ENCODE measurements around the gene PFDN6.
A peak's percentile ranks its signal among the peaks of the same experiment; 100 is the strongest.
"Not testable (repeated sequence)": the region's sequence is repeated elsewhere in the genome, so short reads cannot be mapped to it uniquely, and the experiment has no call there.

Gene PFDN6

GRCh38 chr6:33288921-33289783 is at the start of gene PFDN6, which contains the start of gene WDR46:
Gene PFDN6 (plus strand): TSS chr6:33289601. CDS start chr6:33289857, 256 bp downstream.
Gene WDR46 (minus strand): TSS chr6:33289239. CDS start chr6:33289170, 69 bp downstream.
- DNase-seq (ENCODE audit: low read depth in 2 of 2) = peak in 1 of 2 donors; percentile 60

DNA sequence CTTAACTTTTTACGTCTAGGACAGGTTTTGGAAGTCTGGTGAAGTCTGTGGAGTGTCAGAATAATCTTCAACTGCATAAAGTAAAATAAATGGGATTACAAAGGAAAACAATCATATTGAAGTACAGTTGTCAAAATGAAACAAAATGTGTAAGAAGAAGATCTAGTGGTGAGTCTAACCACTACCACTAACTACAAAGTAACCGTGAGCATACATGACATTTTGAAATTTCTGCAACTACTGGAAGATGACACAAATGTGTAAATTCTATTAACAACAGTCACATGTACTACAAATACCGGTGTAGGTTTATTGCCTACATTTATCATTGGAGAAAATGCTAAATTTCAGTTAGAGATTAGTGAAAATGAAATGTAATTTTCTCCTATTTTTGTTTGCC is 47.4 kb upstream of the PFDN6 start:
- DNase-seq (ENCODE audit: low read depth in 2 of 2) = no peak

GRCh38 chr6:33243476-33243875 is 45.9 kb upstream of the PFDN6 start:
- DNase-seq (ENCODE audit: low read depth in 2 of 2) = no peak

DNA sequence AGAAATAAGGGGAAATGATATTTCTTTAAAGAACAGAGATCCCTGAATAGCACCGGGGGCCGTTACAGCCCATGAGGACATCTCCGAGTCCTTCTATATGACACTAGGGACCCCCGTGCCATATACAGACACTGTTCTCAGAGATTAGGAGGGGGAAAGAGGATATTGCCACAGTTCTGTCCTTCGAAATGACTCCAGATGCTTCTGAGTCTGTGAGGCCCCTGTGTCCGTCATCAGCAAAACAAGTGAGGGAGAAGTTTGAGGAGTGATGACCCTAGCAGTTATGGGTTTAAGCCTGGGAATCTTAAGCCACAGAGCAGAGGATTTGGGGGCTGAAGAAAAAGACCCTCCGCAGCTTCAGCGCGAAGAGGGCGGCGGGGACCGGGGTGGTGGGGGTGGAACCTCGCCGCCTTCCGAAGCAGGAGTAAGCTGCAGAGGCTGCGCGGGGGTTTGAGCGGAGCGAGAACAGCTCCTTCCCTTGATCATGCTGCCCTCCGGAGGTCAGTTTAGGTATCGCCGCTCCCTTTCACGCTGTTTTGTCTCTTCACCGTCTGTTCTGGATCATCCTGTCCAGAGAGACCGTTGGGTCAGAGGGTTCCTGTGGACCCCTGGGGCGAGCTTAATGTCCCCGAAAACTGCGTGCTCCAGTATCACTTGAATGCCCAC is 41.3 kb upstream of the PFDN6 start:
- DNase-seq (ENCODE audit: low read depth in 2 of 2) = peak; percentile 86 to 91

DNA sequence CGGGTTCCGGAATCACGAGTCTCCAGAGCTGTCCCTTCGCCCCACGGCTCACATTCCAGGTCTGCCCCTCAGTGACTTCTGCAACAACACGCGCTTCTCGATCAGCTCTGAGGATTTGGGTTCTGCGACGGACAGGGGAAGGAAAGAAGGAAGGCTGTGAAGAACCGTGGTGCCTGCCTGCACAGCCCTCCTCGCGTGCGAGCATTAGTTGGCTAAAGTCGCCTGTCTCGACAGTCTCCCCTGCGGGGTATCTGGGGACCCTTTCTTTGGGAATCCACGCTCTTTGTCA is 40.8 kb upstream of the PFDN6 start:
- DNase-seq (ENCODE audit: low read depth in 2 of 2) = peak in 1 of 2 donors; percentile 9

- DNase-seq (ENCODE audit: low read depth in 2 of 2) = peak; percentile 85 to 90
Observed at GRCh38 chr6:33248932-33249731, 40.3 kb upstream of the PFDN6 start.

DNA sequence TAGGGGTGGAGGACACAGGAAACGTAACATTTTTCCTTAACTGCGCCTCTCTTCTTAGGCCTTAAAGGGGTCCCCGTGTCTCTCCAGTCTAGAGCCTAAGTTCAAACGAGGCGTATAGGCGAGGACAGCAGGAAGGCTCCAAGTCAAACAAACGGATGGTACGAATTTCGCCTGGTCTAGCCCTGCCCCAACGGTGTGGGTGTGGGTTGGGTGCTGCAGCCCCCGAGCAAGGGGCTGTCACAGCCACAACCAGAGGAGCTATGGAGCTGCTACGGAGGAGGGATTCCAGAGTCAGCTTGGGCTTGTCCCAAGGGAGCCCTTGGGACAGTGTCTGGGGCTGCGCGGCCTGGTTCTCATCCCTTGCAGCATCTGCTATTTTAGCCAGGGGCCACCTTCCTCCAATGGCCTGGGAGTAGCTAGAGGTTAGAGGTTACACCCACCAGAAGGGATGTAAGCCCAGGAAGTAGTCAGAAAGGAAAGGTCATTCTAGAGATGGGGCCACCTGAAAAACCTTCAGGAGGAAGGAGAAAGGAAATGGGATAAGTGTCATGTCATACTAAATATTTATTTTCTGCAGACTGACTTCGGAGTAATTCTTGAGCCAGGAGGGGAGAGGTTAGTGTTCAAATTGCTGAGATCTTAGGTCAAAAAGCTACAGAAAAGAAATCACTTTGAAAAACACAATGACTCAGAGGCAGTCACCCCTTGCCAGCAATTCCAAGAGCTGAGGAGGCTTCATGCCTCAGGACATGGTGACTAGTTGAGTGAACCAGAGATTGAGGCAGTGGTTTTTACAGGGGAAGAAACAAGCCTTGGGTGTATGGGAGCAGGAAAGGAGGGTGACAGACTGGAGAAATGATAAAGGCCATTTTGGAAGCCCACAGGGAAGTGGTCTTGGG is 39.4 kb upstream of the PFDN6 start:
- DNase-seq (ENCODE audit: low read depth in 2 of 2) = no peak

- no peak for DNase-seq (ENCODE audit: low read depth in 2 of 2)
Observed at GRCh38 chr6:33250731-33251130, 38.7 kb upstream of the PFDN6 start.

DNA sequence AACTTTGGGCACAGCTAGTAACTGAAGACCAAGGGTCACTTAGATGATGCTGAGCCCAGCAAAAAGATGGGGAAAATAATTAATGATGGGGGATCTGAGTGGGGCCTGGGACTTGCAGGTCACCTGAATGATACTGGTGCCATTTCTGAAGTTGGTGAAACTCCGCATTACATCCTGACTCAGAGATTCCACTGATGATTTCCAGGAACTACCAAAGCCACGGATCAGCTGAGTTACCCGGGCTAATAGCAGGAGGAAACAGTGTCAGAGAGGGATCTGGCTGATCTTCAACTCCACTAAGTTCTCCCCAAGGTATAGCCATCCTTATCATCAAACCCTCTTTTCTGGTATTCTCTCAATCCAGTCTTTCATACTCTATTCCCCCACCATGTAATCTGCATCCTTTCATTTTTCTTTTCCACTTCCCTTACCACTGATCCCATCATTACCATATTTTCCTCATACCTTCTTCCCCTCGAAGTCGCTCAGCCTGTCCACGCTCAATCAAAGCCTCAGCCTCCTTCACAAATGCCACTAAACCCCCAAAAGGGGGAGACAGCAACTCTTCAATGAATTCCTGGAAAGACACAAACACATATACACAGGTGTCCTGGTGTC is 37.9 kb upstream of the PFDN6 start:
- DNase-seq (ENCODE audit: low read depth in 2 of 2) = no peak

GRCh38 chr6:33252759-33253158 is 36.6 kb upstream of the PFDN6 start:
- no peak for DNase-seq (ENCODE audit: low read depth in 2 of 2)

- no peak for DNase-seq (ENCODE audit: low read depth in 2 of 2)
Observed at GRCh38 chr6:33254591-33254990, 34.8 kb upstream of the PFDN6 start.

DNA sequence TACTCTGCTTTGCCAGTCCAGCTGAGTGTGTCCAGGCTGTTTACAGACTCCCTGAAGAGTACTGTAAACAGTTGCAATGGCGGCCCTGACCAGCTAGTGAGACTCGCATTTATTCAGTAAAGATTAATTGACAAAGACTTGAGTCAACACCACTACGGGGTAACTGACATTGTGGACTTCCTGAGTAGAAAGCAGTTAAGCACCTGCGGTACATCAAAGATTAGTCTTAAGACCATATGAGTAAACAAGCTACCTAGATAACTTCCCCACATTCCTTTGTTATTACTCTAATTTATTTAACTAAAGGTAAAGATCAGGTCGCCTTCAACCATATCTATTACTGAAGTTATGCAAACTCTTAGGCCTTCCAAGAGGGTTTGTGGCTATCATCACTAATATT is 30.4 kb upstream of the PFDN6 start:
- DNase-seq (ENCODE audit: low read depth in 2 of 2) = no peak

DNA sequence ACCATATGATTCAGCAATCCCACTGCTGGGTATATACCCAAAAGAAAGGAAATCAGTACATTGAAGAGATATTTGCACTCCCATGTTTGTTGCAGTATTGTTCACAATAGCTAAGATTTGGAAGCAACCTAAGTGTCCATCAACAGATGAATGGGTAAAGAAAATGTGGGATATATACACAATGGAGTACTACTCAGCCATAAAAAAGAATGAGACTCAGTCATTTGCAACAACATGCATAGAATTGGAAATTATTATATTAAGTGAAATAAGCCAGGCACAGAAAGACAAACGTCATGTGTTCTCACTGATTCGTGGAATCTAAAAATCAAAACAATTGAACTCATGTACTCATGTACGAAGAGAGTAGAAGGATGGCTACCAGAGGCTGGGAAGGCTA is 26.9 kb upstream of the PFDN6 start:
- DNase-seq (ENCODE audit: low read depth in 2 of 2) = not testable (repeated sequence)

- no peak for DNase-seq (ENCODE audit: low read depth in 2 of 2)
Observed at GRCh38 chr6:33264015-33264414, 25.4 kb upstream of the PFDN6 start.

GRCh38 chr6:33271117-33271467 is 18.3 kb upstream of the PFDN6 start:
- no peak for DNase-seq (ENCODE audit: low read depth in 2 of 2)

DNA sequence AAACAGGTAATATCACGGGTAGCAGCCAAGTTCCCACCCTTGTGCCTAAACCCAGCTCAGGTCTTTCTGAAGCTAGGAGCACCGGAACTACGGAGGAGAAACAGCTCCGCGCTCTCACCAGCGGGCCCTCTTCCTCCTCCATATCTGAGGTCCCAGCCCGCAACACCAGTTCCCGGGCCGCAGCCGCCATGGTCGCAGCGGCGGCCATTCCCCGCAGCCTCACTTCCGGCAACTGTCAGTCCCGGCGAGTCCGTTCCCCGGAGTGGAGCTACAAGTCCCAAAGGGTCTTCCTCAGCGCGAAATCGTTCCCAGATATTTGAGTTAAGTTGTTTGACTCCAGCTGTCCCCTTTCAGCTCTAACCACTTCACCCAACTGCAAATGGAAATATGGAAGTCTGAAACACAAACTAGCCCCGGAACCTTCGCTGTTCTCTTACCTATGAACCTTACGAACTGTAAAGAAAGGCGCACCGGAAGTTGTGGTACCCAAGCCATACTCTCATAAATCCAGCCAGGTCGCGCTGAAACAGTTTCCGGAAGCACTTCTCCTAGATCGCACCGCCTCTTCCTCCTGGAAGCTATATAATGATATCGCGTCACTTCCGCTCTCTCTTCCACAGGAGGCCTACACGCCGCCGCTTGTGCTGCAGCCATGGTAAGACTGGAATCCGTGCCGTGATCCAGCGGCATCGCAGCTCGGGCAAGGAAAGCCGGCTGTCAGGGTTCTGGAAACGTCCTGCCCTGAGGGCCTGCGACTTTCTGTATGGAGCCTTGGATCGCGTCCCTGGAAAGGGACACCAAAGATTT is 17.7 kb upstream of the PFDN6 start, which contains the start of the genes RPS18 and VPS52:
Gene RPS18 (plus strand): TSS at position 608 of the 807 bp plus-strand sequence. CDS start 45 bp downstream, at position 653.
Gene VPS52 (minus strand): TSS at position 409 of the 807 bp plus-strand sequence. CDS start 201 bp downstream, at position 208.
- DNase-seq (ENCODE audit: low read depth in 2 of 2) = peak; percentile 74 to 82

- DNase-seq (ENCODE audit: low read depth in 2 of 2) = no peak
Observed at GRCh38 chr6:33272275-33273128, 16.9 kb upstream of the PFDN6 start.

DNA sequence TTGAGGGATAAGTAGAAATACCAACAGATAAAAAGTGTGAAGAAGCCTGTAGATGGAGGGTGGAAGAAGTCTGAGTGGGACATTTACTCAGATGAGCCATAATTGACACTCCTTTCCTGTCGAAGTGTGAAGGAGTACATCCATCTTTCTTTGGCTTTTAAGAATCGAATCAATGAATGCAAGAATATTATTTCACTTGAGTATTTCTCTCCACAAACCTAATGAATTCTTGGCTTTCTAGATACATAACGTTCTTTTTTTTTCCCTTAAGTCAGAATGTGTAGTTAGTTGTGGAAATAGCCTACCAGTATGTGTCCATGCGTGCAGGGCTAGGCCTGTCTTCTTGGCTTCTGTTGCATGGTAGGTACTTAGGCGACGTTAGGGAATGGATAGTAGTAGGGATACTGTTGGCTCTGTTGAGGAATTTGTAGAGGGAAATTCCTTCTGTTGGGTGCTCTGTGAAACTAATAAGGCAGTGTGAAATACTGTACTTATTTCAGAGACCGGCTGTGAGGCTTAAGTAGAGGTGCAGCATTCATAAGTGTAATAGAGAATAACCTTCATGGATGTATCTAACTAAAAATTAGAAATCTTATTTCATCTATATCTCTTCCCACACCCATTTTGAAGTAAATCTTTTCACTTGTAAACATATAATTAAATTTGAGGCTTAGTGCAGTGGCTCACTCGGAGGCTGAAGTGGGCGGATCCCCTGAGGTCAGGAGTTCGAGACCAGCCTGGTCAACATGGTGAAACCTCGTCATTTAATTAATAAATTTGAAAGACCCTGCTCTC is 16.1 kb upstream of the PFDN6 start:
- DNase-seq (ENCODE audit: low read depth in 2 of 2) = no peak
